ENCODE measurements around the gene GUCY1B1. TPM values are rescaled to one million over a fixed set of nuclear protein-coding genes. Genes with fewer than 3 reads are reported as not detected.

The GUCY1B1 gene
- total RNA-seq, 1 experiment from 2014 or later: 0.50 TPM

DNA sequence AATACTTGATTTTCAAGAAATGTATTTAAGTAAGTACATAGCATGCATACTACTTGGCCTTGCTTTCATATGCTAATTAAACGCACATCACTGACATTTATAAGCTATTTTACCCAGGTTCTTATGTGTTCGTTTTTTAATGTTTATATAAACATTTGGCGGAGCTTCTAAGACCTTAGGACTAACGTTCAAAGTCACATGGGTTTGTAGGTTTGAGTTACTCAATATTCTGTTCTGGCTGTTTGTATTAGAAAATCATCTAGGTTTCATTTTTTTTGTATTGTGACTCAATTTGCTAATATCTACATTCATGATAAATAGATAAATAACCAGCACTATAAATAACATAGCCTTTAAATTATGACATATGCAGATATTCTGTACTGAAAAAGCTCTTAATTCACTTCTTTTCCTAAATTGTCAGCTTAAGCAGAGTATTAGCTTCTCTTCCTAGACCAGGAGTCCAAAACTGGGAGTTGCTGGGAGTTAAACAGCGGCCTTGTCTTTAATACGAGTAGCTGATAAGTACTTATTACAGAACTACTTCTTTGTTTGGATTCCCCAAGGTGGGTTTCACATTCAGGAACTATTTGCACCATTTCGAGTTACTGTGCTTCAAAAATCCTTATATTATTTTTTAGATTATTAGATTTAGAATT, 42.0 kb downstream of the GUCY1B1 start:
- H3K4me1 Mint-ChIP-seq: peaks cover 0 to 4% of the 10 kb centered on the region in 2 experiments; a peak in 2 of 4 replicates
- no peak overlapping the region for H3K23ac ChIP-seq (ENCODE audit: insufficient read length, low read depth, low read length)
- no peak overlapping the region for H3K27ac ChIP-seq (ENCODE audit: insufficient read length, low read depth, low read length)
- TF ChIP-seq, protein P1, sequence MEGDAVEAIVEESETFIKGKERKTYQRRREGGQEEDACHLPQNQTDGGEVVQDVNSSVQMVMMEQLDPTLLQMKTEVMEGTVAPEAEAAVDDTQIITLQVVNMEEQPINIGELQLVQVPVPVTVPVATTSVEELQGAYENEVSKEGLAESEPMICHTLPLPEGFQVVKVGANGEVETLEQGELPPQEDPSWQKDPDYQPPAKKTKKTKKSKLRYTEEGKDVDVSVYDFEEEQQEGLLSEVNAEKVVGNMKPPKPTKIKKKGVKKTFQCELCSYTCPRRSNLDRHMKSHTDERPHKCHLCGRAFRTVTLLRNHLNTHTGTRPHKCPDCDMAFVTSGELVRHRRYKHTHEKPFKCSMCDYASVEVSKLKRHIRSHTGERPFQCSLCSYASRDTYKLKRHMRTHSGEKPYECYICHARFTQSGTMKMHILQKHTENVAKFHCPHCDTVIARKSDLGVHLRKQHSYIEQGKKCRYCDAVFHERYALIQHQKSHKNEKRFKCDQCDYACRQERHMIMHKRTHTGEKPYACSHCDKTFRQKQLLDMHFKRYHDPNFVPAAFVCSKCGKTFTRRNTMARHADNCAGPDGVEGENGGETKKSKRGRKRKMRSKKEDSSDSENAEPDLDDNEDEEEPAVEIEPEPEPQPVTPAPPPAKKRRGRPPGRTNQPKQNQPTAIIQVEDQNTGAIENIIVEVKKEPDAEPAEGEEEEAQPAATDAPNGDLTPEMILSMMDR (conservative IDR thresholded peaks at IDR 0.05): no peak
- no peaks in the 10 kb centered on the region for H4K20me1 ChIP-seq (ENCODE audit: control insufficient read depth, insufficient read depth, insufficient read length)
- WGBS (ENCODE audit: extremely low coverage, insufficient read length, low lambda C conversion rate): no CpG with 5 or more reads among the region's 7 CpGs
- H3K9ac ChIP-seq (ENCODE audit: extremely low read depth, insufficient read length, low read length): no peak overlapping the region
- no peak overlapping the region for H3K27ac Mint-ChIP-seq
- H3K79me2 ChIP-seq (ENCODE audit: insufficient read depth, low read length): no peaks in the 10 kb centered on the region
- H3K14ac ChIP-seq (ENCODE audit: insufficient read depth, low read length): no peak overlapping the region
- no peaks in the 10 kb centered on the region for H3K27me3 Mint-ChIP-seq (ENCODE audit: low read depth)
- no peak overlapping the region for H4K91ac ChIP-seq (ENCODE audit: insufficient read length, low read depth, low read length)
- no peak overlapping the region for H3K18ac ChIP-seq (ENCODE audit: insufficient read length, low read depth, low read length)
- H3K36me3 Mint-ChIP-seq (ENCODE audit: insufficient read depth in 1 of 3, low read depth in 3 of 3): no peaks in the 10 kb centered on the region
- no peaks in the 10 kb centered on the region for H3K9me3 Mint-ChIP-seq
- no peak overlapping the region for H2BK5ac ChIP-seq (ENCODE audit: insufficient read length, low read length)
- H3K4me3 Mint-ChIP-seq: no peak overlapping the region
- no peaks in the 10 kb centered on the region for H3K9me3 ChIP-seq (ENCODE audit: control insufficient read depth, low read depth, low read length)
- H4K8ac ChIP-seq (replicated peaks; ENCODE audit: insufficient read length, low read depth, low read length): no peak overlapping the region
- H3K4me2 ChIP-seq (ENCODE audit: insufficient read depth, insufficient read length, low read length): no peak overlapping the region
- no peak overlapping the region for H2BK120ac ChIP-seq (ENCODE audit: low read depth, low read length, poor library complexity, severe bottlenecking)
- no peak overlapping the region for H3K56ac ChIP-seq (ENCODE audit: insufficient read length, low read depth, low read length)
- no peak overlapping the region for H2BK12ac ChIP-seq (ENCODE audit: insufficient read length, low read depth, low read length)
- H2AK5ac ChIP-seq (ENCODE audit: insufficient read length, low read length): no peak overlapping the region
- no peaks in the 10 kb centered on the region for H3K27me3 ChIP-seq (ENCODE audit: insufficient read depth, low read length)
- H4K5ac ChIP-seq (ENCODE audit: insufficient read length, low read depth, low read length): no peak overlapping the region
- no peak overlapping the region for H2BK20ac ChIP-seq (ENCODE audit: low read depth, low read length, poor library complexity, severe bottlenecking)
- no peak for DNase-seq
- no peak overlapping the region for H2AFZ ChIP-seq (ENCODE audit: low read length)
- H3K23me2 ChIP-seq (ENCODE audit: insufficient read length, low read depth, low read length, poor library complexity, severe bottlenecking): no peaks in the 10 kb centered on the region
- no peaks in the 10 kb centered on the region for H3K4me1 ChIP-seq (ENCODE audit: insufficient read depth, low read length)
- no peak overlapping the region for H2BK15ac ChIP-seq (ENCODE audit: low read depth, low read length)
- no peaks in the 10 kb centered on the region for H3K79me1 ChIP-seq (ENCODE audit: insufficient read depth, low read depth, low read length, poor library complexity, severe bottlenecking)
- no peak overlapping the region for H3K4ac ChIP-seq (ENCODE audit: low read depth, low read length)
- no peak overlapping the region for H3T11ph ChIP-seq (ENCODE audit: low read length)

Measured in H9 (cell line).